ENCODE measurements around the gene COX4I2.

GRCh38 chr20:31644701-31645100 lies 7.0 kb downstream of the COX4I2 start:
- TF ChIP-seq POLR2AphosphoS5 (IDR thresholded peaks at IDR 0.05) (no peak), CTCF (IDR thresholded peaks at IDR 0.05) (no peak)

All from esophagus muscularis mucosa (tissue), 3 donors.